Measurements from ENCODE around the gene SULT1B1.
"Not testable (repeated sequence)": the region's sequence is repeated elsewhere in the genome, so short reads cannot be mapped to it uniquely, and the experiment has no call there.

SULT1B1 gene

GRCh38 chr4:69760455-69760854 lies at the start of gene SULT1B1:
Gene SULT1B1 (minus strand): TSS chr4:69760620. CDS start chr4:69755217, 5,403 bp downstream.
- FAIRE-seq: no peak
- DNase-seq (ENCODE audit: low spot score): no peak

- FAIRE-seq (no peak), DNase-seq (ENCODE audit: low spot score) (no peak)
Observed at GRCh38 chr4:69800599-69800998, 40.2 kb upstream of the SULT1B1 start.

GRCh38 chr4:69799337-69799736 lies 38.9 kb upstream of the SULT1B1 start:
- FAIRE-seq (no peak), DNase-seq (ENCODE audit: low spot score) (no peak)

- no peak for DNase-seq (ENCODE audit: low spot score)
- FAIRE-seq: no peak
Observed at GRCh38 chr4:69793732-69794131, 33.3 kb upstream of the SULT1B1 start.

GRCh38 chr4:69787879-69788278 lies 27.5 kb upstream of the SULT1B1 start:
- FAIRE-seq: no peak
- no peak for DNase-seq (ENCODE audit: low spot score)

- DNase-seq (ENCODE audit: low spot score): no peak
- FAIRE-seq: no peak
Observed at GRCh38 chr4:69786547-69786946, 26.1 kb upstream of the SULT1B1 start.

GRCh38 chr4:69785211-69785831 lies 24.9 kb upstream of the SULT1B1 start:
- FAIRE-seq: no peak
- no peak for DNase-seq (ENCODE audit: low spot score)

- no peak for DNase-seq (ENCODE audit: low spot score)
- FAIRE-seq: no peak
Observed at GRCh38 chr4:69782651-69783310, 22.4 kb upstream of the SULT1B1 start.

GRCh38 chr4:69781458-69782418 lies 21.3 kb upstream of the SULT1B1 start:
- FAIRE-seq: no peak

GRCh38 chr4:69780141-69780540 lies 19.7 kb upstream of the SULT1B1 start:
- FAIRE-seq: no peak
- no peak for DNase-seq (ENCODE audit: low spot score)

More at GRCh38 chr4:69781458-69782418, 21.3 kb upstream of the SULT1B1 start:
- no peak for DNase-seq (ENCODE audit: low spot score)

GRCh38 chr4:69776696-69777095 lies 16.3 kb upstream of the SULT1B1 start:
- no peak for FAIRE-seq
- DNase-seq (ENCODE audit: low spot score): no peak

GRCh38 chr4:69775321-69775867 lies 15.0 kb upstream of the SULT1B1 start:
- FAIRE-seq (no peak), DNase-seq (ENCODE audit: low spot score) (no peak)

- DNase-seq (ENCODE audit: low spot score): no peak
- no peak for FAIRE-seq
Observed at GRCh38 chr4:69773484-69773883, 13.1 kb upstream of the SULT1B1 start.

GRCh38 chr4:69768554-69768953 lies 8.1 kb upstream of the SULT1B1 start:
- FAIRE-seq; DNase-seq (ENCODE audit: low spot score): not testable (repeated sequence)

GRCh38 chr4:69765751-69766150 lies 5.3 kb upstream of the SULT1B1 start:
- FAIRE-seq: no peak
- no peak for DNase-seq (ENCODE audit: low spot score)

- no peak for DNase-seq (ENCODE audit: low spot score)
- FAIRE-seq: no peak
Observed at GRCh38 chr4:69764311-69764710, 3.9 kb upstream of the SULT1B1 start.

GRCh38 chr4:69763233-69763632 lies 2.8 kb upstream of the SULT1B1 start:
- no peak for DNase-seq (ENCODE audit: low spot score)
- FAIRE-seq: no peak

GRCh38 chr4:69759189-69759604 lies 1.2 kb downstream of the SULT1B1 start:
- no peak for DNase-seq (ENCODE audit: low spot score)

GRCh38 chr4:69757464-69757863 lies 3.0 kb downstream of the SULT1B1 start:
- FAIRE-seq (no peak), DNase-seq (ENCODE audit: low spot score) (no peak)

More at GRCh38 chr4:69759189-69759604, 1.2 kb downstream of the SULT1B1 start:
- no peak for FAIRE-seq

GRCh38 chr4:69754926-69755580 lies 5.4 kb downstream of the SULT1B1 start:
- FAIRE-seq (no peak), DNase-seq (ENCODE audit: low spot score) (no peak)

GRCh38 chr4:69753686-69754085 lies 6.7 kb downstream of the SULT1B1 start:
- FAIRE-seq: no peak
- DNase-seq (ENCODE audit: low spot score): no peak

Measured in RCC 7860 (cell line).